HEK293 (cell line): Measurements from ENCODE around the gene MARCHF3.

Experiments used
- HOXD13 ChIP-seq: sonication (generic); formaldehyde crosslinking; IDR thresholded peaks from 2 replicates; pipeline ENCODE4 v1.8.0; 2022; ENCODE audit warnings: missing genetic modification reagents, borderline replicate concordance
- KLF16 ChIP-seq: fragments of 450-650 bp; formaldehyde crosslinking; IDR thresholded peaks from 2 replicates; pipeline ENCODE4 v1.5.1; 2017; ENCODE audit warnings: missing biosample characterization, missing genetic modification characterization
- ZFP41 ChIP-seq: fragments of 450-650 bp; formaldehyde crosslinking; IDR thresholded peaks from 2 replicates; pipeline ENCODE4 v1.5.1; 2016; ENCODE audit warnings: missing biosample characterization, missing genetic modification characterization, borderline replicate concordance
- ZNF112 ChIP-seq: fragments of 450-650 bp; formaldehyde crosslinking; IDR thresholded peaks from 2 replicates; pipeline ENCODE4 v1.5.0; 2017; ENCODE audit warnings: missing biosample characterization, missing genetic modification characterization
- ZNF121 ChIP-seq: fragments of 450-650 bp; formaldehyde crosslinking; IDR thresholded peaks from 2 replicates; pipeline ENCODE4 v1.5.1; 2016; ENCODE audit warnings: missing biosample characterization, missing genetic modification characterization
- ZNF157 ChIP-seq: fragments of 450-650 bp; formaldehyde crosslinking; IDR thresholded peaks from 2 replicates; pipeline ENCODE4 v1.5.1; 2016; ENCODE audit warnings: missing biosample characterization, missing genetic modification characterization
- ZNF24 ChIP-seq: fragments of 450-650 bp; formaldehyde crosslinking; IDR thresholded peaks from 2 replicates; pipeline ENCODE4 v1.5.1; 2016; ENCODE audit warnings: missing biosample characterization, missing genetic modification characterization
- ZNF274 ChIP-seq, 2 experiments: fragments of 200-500 bp in 1 of 2; fragments of 450-650 bp in 1 of 2; sonication (Bioruptor generic) in 1 of 2; formaldehyde crosslinking in 1 of 2; IDR thresholded peaks; 2 replicates each; pipeline versions ENCODE4 v1.5.1 to v1.6.1; 2014 to 2016; ENCODE audit warnings: borderline replicate concordance in 1 of 2, inconsistent platforms in 1 of 2, low read length in 1 of 2, missing biosample characterization in 1 of 2, missing genetic modification characterization in 1 of 2
- ZNF354C ChIP-seq: fragments of 450-650 bp; formaldehyde crosslinking; IDR thresholded peaks from 2 replicates; pipeline ENCODE4 v1.5.1; 2016; ENCODE audit warnings: missing biosample characterization, missing genetic modification characterization, low read depth, borderline replicate concordance
- ZSCAN23 ChIP-seq: fragments of 450-650 bp; formaldehyde crosslinking; IDR thresholded peaks from 2 replicates; pipeline ENCODE4 v1.5.1; 2016; ENCODE audit warnings: missing biosample characterization, missing genetic modification characterization
- TF ChIP-seq, protein P1 (sequence below): fragments of 450-650 bp; formaldehyde crosslinking; IDR thresholded peaks from 2 replicates; pipeline ENCODE4 v1.5.1; 2016; ENCODE audit warnings: missing biosample characterization, missing genetic modification characterization
- TF ChIP-seq, protein P2 (sequence below): fragments of 450-650 bp; formaldehyde crosslinking; IDR thresholded peaks from 2 replicates; pipeline ENCODE4 v1.5.1; 2016; ENCODE audit warnings: missing biosample characterization, missing genetic modification characterization
- TF ChIP-seq, protein P3 (sequence below): fragments of 450-650 bp; formaldehyde crosslinking; IDR thresholded peaks from 2 replicates; pipeline ENCODE4 v1.5.1; 2017; ENCODE audit warnings: missing biosample characterization, missing genetic modification characterization
- TF ChIP-seq, protein P4 (sequence below): fragments of 450-650 bp; IDR thresholded peaks from 2 replicates; pipeline ENCODE4 v1.5.1; 2018; ENCODE audit warnings: missing biosample characterization, missing genetic modification characterization

DNA sequence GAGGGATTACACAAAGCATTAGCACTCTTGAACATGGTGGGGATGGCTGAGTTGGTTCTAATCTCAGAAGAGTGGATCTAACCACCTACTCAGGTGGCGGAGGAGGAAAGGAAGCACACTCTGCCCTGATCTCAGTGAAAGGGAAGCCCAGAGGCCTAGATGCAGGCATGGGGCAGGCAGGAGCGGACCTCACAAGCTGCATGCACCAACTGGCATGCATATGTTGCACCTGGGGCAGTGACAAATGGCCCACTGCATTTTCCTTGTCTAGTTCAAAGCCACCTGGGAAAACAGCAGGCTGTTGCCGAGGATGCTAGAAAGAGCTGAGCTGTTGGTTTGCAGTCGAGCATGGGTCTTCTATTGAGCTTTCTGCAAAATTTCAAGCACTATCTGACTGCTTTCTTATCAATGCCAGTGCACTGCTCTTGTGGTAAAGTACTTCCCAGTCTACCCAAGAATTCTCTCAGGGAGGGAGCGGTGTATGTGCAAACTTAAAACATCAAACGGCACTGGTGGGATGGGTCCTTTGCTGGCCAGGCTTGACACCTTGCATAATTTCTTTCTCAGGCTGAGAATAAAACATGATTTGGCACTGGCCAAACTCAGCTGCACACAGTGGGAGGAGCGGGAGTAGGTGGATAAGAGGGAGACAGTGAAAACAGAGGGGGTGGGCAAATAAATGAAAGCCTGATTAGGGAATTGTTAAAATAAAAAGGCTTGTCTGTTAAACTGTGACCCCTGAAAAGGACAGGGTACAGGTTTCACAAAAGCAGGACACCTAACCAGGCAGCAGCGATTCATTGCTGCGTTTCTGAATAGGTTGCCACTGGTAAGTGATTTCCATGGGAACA, 108.9 kb downstream of the MARCHF3 start:
- TF ChIP-seq ZNF121 (tag by site-specific recombination) (no peak), KLF16 (tag by site-specific recombination) (no peak), ZNF112 (tag by site-specific recombination) (no peak), ZNF354C (no peak), HOXD13 (CRISPR knock-in tag) (no peak), ZNF157 (no peak), ZSCAN23 (tag by site-specific recombination) (no peak), ZNF274 (IDR thresholded peaks at IDR 0.05; ENCODE audit: low read length) (no peak), ZNF274 (tag by site-specific recombination; IDR thresholded peaks at IDR 0.05; ENCODE audit: borderline replicate concordance) (no peak), ZNF24 (tag by site-specific recombination) (no peak), ZFP41 (tag by site-specific recombination) (no peak)
- TF ChIP-seq, protein P1, sequence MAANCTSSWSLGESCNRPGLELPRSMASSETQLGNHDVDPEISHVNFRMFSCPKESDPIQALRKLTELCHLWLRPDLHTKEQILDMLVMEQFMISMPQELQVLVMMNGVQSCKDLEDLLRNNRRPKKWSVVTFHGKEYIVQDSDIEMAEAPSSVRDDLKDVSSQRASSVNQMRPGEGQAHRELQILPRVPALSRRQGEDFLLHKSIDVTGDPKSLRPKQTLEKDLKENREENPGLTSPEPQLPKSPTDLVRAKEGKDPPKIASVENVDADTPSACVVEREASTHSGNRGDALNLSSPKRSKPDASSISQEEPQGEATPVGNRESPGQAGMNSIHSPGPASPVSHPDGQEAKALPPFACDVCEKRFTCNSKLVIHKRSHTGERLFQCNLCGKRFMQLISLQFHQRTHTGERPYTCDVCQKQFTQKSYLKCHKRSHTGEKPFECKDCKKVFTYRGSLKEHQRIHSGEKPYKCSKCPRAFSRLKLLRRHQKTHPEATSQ (tag by site-specific recombination) = no peak
- TF ChIP-seq, protein P2, sequence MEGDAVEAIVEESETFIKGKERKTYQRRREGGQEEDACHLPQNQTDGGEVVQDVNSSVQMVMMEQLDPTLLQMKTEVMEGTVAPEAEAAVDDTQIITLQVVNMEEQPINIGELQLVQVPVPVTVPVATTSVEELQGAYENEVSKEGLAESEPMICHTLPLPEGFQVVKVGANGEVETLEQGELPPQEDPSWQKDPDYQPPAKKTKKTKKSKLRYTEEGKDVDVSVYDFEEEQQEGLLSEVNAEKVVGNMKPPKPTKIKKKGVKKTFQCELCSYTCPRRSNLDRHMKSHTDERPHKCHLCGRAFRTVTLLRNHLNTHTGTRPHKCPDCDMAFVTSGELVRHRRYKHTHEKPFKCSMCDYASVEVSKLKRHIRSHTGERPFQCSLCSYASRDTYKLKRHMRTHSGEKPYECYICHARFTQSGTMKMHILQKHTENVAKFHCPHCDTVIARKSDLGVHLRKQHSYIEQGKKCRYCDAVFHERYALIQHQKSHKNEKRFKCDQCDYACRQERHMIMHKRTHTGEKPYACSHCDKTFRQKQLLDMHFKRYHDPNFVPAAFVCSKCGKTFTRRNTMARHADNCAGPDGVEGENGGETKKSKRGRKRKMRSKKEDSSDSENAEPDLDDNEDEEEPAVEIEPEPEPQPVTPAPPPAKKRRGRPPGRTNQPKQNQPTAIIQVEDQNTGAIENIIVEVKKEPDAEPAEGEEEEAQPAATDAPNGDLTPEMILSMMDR (tag by site-specific recombination) = no peak
- TF ChIP-seq, protein P3, sequence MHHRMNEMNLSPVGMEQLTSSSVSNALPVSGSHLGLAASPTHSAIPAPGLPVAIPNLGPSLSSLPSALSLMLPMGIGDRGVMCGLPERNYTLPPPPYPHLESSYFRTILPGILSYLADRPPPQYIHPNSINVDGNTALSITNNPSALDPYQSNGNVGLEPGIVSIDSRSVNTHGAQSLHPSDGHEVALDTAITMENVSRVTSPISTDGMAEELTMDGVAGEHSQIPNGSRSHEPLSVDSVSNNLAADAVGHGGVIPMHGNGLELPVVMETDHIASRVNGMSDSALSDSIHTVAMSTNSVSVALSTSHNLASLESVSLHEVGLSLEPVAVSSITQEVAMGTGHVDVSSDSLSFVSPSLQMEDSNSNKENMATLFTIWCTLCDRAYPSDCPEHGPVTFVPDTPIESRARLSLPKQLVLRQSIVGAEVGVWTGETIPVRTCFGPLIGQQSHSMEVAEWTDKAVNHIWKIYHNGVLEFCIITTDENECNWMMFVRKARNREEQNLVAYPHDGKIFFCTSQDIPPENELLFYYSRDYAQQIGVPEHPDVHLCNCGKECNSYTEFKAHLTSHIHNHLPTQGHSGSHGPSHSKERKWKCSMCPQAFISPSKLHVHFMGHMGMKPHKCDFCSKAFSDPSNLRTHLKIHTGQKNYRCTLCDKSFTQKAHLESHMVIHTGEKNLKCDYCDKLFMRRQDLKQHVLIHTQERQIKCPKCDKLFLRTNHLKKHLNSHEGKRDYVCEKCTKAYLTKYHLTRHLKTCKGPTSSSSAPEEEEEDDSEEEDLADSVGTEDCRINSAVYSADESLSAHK = no peak
- TF ChIP-seq, protein P4, sequence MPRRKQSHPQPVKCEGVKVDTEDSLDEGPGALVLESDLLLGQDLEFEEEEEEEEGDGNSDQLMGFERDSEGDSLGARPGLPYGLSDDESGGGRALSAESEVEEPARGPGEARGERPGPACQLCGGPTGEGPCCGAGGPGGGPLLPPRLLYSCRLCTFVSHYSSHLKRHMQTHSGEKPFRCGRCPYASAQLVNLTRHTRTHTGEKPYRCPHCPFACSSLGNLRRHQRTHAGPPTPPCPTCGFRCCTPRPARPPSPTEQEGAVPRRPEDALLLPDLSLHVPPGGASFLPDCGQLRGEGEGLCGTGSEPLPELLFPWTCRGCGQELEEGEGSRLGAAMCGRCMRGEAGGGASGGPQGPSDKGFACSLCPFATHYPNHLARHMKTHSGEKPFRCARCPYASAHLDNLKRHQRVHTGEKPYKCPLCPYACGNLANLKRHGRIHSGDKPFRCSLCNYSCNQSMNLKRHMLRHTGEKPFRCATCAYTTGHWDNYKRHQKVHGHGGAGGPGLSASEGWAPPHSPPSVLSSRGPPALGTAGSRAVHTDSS (tag by site-specific recombination) = no peak
